GM19351 (cell line): ENCODE measurements around the gene STK38.
A peak's percentile ranks its signal among the peaks of the same experiment; 100 is the strongest.
"Not testable (repeated sequence)": the region's sequence is repeated elsewhere in the genome, so short reads cannot be mapped to it uniquely, and the experiment has no call there.

Experiments used
- ATAC-seq: cut with Tn5 transposase; IDR thresholded peaks from one replicate; pipeline ENCODE4 v1.9.1; 2021; ENCODE audit warnings: mild to moderate bottlenecking, moderate library complexity; ENCODE audit not compliant: unreplicated experiment

Gene STK38

GRCh38 chr6:36546920-36547645, at the start of gene STK38:
STK38 (minus strand) TSS chr6:36547479; CDS start chr6:36540202, 7,277 bp downstream.
- peak; percentile 80 for ATAC-seq

- no peak for ATAC-seq
These were observed 49.1 kb upstream of the STK38 start for GRCh38 chr6:36596356-36596755.

- ATAC-seq: no peak
These were observed 47.8 kb upstream of the STK38 start for GRCh38 chr6:36594816-36595643.

- ATAC-seq: peak; percentile 84
These were observed 46.9 kb upstream of the STK38 start, which contains the start of gene SRSF3 for GRCh38 chr6:36594029-36594815. SRSF3 (plus strand) TSS chr6:36594362; CDS start chr6:36596763, 2,401 bp downstream.

- ATAC-seq: peak; percentile 22
These were observed 46.3 kb upstream of the STK38 start for GRCh38 chr6:36593569-36594028.

DNA sequence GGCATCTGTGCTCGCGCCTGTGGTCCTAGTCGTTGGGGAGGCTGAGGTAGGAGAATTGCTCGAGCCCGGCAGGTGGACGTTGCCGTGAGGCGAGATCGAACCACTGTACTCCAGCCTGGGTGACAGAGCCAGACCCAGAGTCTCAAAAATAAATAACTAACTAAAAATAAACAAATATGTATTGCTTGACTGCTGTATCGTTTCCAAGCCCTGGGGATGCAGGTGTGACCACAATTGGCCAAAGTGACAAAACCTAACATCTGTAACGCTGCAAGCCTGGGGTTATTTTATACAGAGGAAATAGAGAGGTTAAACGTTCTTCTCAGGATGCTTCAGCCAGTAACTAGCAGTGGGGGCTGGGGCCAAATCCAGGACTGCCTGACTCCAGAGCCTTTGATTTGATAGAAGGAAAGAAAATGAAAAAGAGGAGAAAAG, 45.0 kb upstream of the STK38 start:
- peak; percentile 27 for ATAC-seq

DNA sequence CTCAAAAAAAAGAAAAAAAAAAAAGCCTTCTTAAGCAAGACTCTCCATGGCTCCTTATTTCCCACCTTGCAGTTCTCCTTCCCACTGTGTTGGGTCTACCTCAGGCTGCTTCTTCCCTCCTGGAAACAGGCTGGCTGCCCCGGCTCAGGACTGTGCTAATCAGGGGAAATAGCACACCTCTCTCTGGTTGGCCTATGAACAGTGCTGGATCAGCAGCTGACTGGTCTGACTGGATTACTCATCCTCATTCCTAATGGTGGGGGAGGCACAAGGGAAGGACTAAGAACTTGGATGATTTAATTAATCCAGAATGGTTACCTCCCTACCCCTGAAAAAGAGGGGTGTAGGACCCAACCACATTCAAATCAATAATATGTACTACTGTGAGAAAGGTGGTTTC, 43.0 kb upstream of the STK38 start:
- ATAC-seq: no peak

GRCh38 chr6:36589025-36589400, 41.7 kb upstream of the STK38 start:
- not testable (repeated sequence) for ATAC-seq

DNA sequence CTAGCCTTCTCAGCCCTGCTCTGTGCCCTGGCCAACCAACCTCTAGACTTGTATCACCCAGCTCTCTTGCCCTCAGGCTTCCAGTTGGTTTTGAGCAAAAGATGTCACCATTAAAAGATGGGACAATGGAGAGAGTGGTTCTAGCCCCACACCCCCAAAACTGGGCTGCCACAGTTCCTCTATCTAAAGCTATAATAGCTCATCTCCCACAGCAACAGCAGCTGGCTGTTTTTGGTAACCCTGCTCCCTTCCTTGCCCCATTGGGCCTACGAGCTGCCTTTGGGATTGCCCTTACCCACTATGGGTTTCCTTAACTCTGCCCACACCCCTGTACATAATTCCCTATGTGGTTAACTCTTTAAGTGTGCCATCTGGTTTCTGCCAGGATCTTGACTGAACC, 39.3 kb upstream of the STK38 start:
- ATAC-seq: no peak

- no peak for ATAC-seq
These were observed 34.4 kb upstream of the STK38 start for GRCh38 chr6:36581716-36582115.

- no peak for ATAC-seq
These were observed 32.9 kb upstream of the STK38 start for GRCh38 chr6:36580184-36580526.

- ATAC-seq: no peak
These were observed 31.2 kb upstream of the STK38 start for GRCh38 chr6:36578431-36578830.

DNA sequence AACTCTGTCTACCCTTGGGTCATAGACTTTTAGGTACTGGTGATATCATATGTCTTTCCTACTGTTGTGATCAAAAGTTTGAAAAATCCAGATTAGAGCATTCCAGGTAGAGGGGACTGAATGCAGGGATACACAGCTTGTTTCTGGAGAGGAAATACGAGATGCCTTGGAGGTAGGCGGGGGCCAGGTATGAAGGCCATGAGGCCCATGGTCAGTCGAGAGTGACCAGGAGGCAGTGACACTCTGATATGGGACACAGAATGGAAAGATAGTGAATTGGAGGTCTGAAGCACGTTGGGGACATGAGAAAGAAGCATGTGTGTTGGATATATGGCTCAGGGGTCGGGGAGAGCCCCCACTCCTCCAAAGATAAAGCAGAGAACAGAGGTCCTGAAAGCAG, 30.8 kb upstream of the STK38 start:
- no peak for ATAC-seq

- no peak for ATAC-seq
These were observed 30.0 kb upstream of the STK38 start for GRCh38 chr6:36577301-36577700.

GRCh38 chr6:36576578-36576977, 29.3 kb upstream of the STK38 start:
- no peak for ATAC-seq

DNA sequence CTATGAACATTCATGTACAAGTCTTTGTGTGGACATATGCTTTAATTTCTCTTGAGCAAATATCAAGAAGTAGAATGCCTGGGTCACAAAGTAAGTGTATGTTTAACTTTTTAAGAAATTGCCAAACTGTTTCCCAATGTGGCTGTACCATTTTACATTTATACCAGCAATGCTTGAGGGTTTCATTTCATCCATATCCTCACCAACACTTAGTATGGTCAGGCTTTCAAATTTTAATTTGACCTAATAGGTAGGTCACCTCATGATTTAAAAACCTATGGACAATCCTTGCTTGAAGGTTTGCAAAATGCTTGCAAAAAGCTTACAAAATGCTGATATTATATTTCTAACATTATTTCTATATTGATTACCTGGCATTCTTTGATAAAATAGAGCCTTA, 27.4 kb upstream of the STK38 start:
- no peak for ATAC-seq

- not testable (repeated sequence) for ATAC-seq
These were observed 25.4 kb upstream of the STK38 start for GRCh38 chr6:36572353-36573311.

GRCh38 chr6:36571122-36572043, 24.1 kb upstream of the STK38 start:
- no peak for ATAC-seq

- no peak for ATAC-seq
These were observed 23.0 kb upstream of the STK38 start for GRCh38 chr6:36570264-36570663.
